UCSD-AML1 (cell line): ENCODE measurements around the gene NAA80.
"Not testable (repeated sequence)": the region's sequence is repeated elsewhere in the genome, so short reads cannot be mapped to it uniquely, and the experiment has no call there.

Source experiments
- DNase-seq: peaks from one replicate; lab custom pipeline; 2025; ENCODE audit not compliant: unreplicated experiment; lab: John Stamatoyannopoulos, UW

Gene NAA80

GRCh38 chr3:50292159-50293078 lies 6.8 kb downstream of the NAA80 start, which contains the start of gene IFRD2:
Gene IFRD2, minus strand, starts transcription at chr3:50292429. Its CDS starts 155 bp downstream, at chr3:50292274.
- peak; percentile 97 for DNase-seq

GRCh38 chr3:50290161-50290641 lies 9.0 kb downstream of the NAA80 start:
- no peak for DNase-seq

- no peak for DNase-seq
Observed at GRCh38 chr3:50289130-50289529, 10.1 kb downstream of the NAA80 start.

GRCh38 chr3:50288387-50289007 lies 10.7 kb downstream of the NAA80 start:
- DNase-seq = no peak

- no peak for DNase-seq
Observed at GRCh38 chr3:50287262-50287661, 11.9 kb downstream of the NAA80 start.

- DNase-seq = no peak
Observed at GRCh38 chr3:50286322-50287227, 12.6 kb downstream of the NAA80 start.

GRCh38 chr3:50284121-50284520 lies 15.1 kb downstream of the NAA80 start:
- not testable (repeated sequence) for DNase-seq

- no peak for DNase-seq
Observed at GRCh38 chr3:50279255-50280016, 19.8 kb downstream of the NAA80 start.

- DNase-seq = no peak
Observed at GRCh38 chr3:50278880-50279224, 20.4 kb downstream of the NAA80 start, which contains the start of gene LSMEM2. Gene LSMEM2, plus strand, starts transcription at chr3:50279087. Its CDS starts 27 bp downstream, at chr3:50279114.

- no peak for DNase-seq
Observed at GRCh38 chr3:50278123-50278879, 20.9 kb downstream of the NAA80 start.

- no peak for DNase-seq
Observed at GRCh38 chr3:50276762-50277101, 22.5 kb downstream of the NAA80 start.

GRCh38 chr3:50275996-50276761 lies 23.0 kb downstream of the NAA80 start:
- DNase-seq = no peak

GRCh38 chr3:50275141-50275995 lies 23.8 kb downstream of the NAA80 start:
- DNase-seq = no peak

- DNase-seq = peak; percentile 76
Observed at GRCh38 chr3:50274371-50275104, 24.7 kb downstream of the NAA80 start.

- no peak for DNase-seq
Observed at GRCh38 chr3:50273689-50274065, 25.5 kb downstream of the NAA80 start.

GRCh38 chr3:50272911-50273688 lies 26.1 kb downstream of the NAA80 start:
- DNase-seq = peak; percentile 86

GRCh38 chr3:50272538-50272910 lies 26.7 kb downstream of the NAA80 start:
- not testable (repeated sequence) for DNase-seq
